Measurements from ENCODE around the gene FLT3.

GRCh38 chr13:27978301-27978968 lies 121.9 kb downstream of the FLT3 start:
- TF ChIP-seq SUZ12 (IDR thresholded peaks at IDR 0.05; ENCODE audit: extremely low read depth, insufficient read depth, insufficient read length), result no peak
- no peak for TF ChIP-seq YY1 (IDR thresholded peaks at IDR 0.05; ENCODE audit: insufficient read depth, insufficient read length)
- TF ChIP-seq ZNF274 (IDR thresholded peaks at IDR 0.05; ENCODE audit: low read depth, low read length), result no peak
